ENCODE results near the gene CHPF2. TPM values are rescaled to one million over a fixed set of nuclear protein-coding genes. Genes with fewer than 3 reads are reported as not detected.

The CHPF2 gene
- polyA plus RNA-seq, 3 donors: 34.4 to 38.0 (median 36.0) TPM

- intact Hi-C loops (cut with micrococcal nuclease): no loop called here
- no peak overlapping the region for H3K27ac ChIP-seq (ENCODE audit: low read depth in 1 of 2, low read length in 2 of 2)
- no peaks in the 10 kb centered on the region for H3K27me3 ChIP-seq (ENCODE audit: control insufficient read depth in 2 of 2, insufficient read depth in 2 of 2, low read length in 2 of 2)
- TF ChIP-seq CTCF (IDR thresholded peaks at IDR 0.05): no peak
- no peaks in the 10 kb centered on the region for H3K79me2 ChIP-seq (ENCODE audit: insufficient read depth, low read length)
- no peak for DNase-seq
- no peak overlapping the region for H2AFZ ChIP-seq (ENCODE audit: insufficient read depth, low read depth, low read length, poor library complexity, severe bottlenecking)
- H3K9me3 ChIP-seq (replicated peaks in 1 of 2; ENCODE audit: control insufficient read depth in 1 of 2, insufficient read depth in 1 of 2, low read length in 2 of 2): no peaks in the 10 kb centered on the region
- H3K4me3 ChIP-seq (replicated peaks in 1 of 3; ENCODE audit: low read depth in 2 of 3, low read length in 3 of 3): no peak overlapping the region
- H3K36me3 Mint-ChIP-seq: peaks cover 29 to 33% of the 10 kb centered on the region in 2 donors
- H4K20me1 ChIP-seq (ENCODE audit: insufficient read depth, low read length): peaks cover 46% of the 10 kb centered on the region
- H3K27ac Mint-ChIP-seq: no peak overlapping the region
- 98% methylated on average over 5 of the region's 5 CpGs for WGBS (ENCODE audit: insufficient coverage)
- no peak overlapping the region for H3K4me2 ChIP-seq (replicated peaks; ENCODE audit: extremely low read depth, low read length, poor library complexity, severe bottlenecking)
- no peak overlapping the region for H3K4me3 Mint-ChIP-seq
- no peak overlapping the region for H3K9ac ChIP-seq (ENCODE audit: insufficient read depth, low read length, poor library complexity, severe bottlenecking)
- peaks cover 0 to 2% (median 0%) of the 10 kb centered on the region in 7 donors for H3K9me3 Mint-ChIP-seq
- H3K4me1 ChIP-seq (ENCODE audit: control insufficient read depth in 1 of 2, insufficient read depth in 2 of 2, low read length in 2 of 2): no peaks in the 10 kb centered on the region
- H3K36me3 ChIP-seq (replicated peaks in 1 of 2; ENCODE audit: control insufficient read depth in 1 of 2, insufficient read depth in 2 of 2, low read length in 2 of 2): peaks cover 4 to 20% of the 10 kb centered on the region in 2 donors
- peaks cover 3 to 6% (median 5%) of the 10 kb centered on the region in 3 donors for H3K27me3 Mint-ChIP-seq (ENCODE audit: low read depth in 3 of 3)
- H3K4me1 Mint-ChIP-seq: peaks cover 11% of the 10 kb centered on the region
Observed at GRCh38 chr7:151264615-151265014, 32.3 kb downstream of the CHPF2 start.

GRCh38 chr7:151265351-151265931 is 33.2 kb downstream of the CHPF2 start:
- H3K27ac Mint-ChIP-seq: no peak overlapping the region
- 95% methylated on average over 5 of the region's 9 CpGs for WGBS (ENCODE audit: insufficient coverage)

More at GRCh38 chr7:151265351-151265931, 33.2 kb downstream of the CHPF2 start:
- H3K4me1 ChIP-seq (ENCODE audit: control insufficient read depth in 1 of 2, insufficient read depth in 2 of 2, low read length in 2 of 2): peaks cover under 1% of the 10 kb centered on the region in 2 donors
- TF ChIP-seq CTCF (IDR thresholded peaks at IDR 0.05): no peak
- no peak for DNase-seq
- no peak overlapping the region for H2AFZ ChIP-seq (ENCODE audit: insufficient read depth, low read depth, low read length, poor library complexity, severe bottlenecking)
- no peaks in the 10 kb centered on the region for H3K79me2 ChIP-seq (ENCODE audit: insufficient read depth, low read length)
- H4K20me1 ChIP-seq (ENCODE audit: insufficient read depth, low read length): peaks cover 39% of the 10 kb centered on the region
- no peak overlapping the region for H3K4me2 ChIP-seq (replicated peaks; ENCODE audit: extremely low read depth, low read length, poor library complexity, severe bottlenecking)
- H3K36me3 ChIP-seq (replicated peaks in 1 of 2; ENCODE audit: control insufficient read depth in 1 of 2, insufficient read depth in 2 of 2, low read length in 2 of 2): peaks cover 7 to 29% of the 10 kb centered on the region in 2 donors
- no peaks in the 10 kb centered on the region for H3K9me3 ChIP-seq (replicated peaks in 1 of 2; ENCODE audit: control insufficient read depth in 1 of 2, insufficient read depth in 1 of 2, low read length in 2 of 2)
- H3K4me3 ChIP-seq (replicated peaks in 1 of 3; ENCODE audit: low read depth in 2 of 3, low read length in 3 of 3): no peak overlapping the region
- H3K9ac ChIP-seq (ENCODE audit: insufficient read depth, low read length, poor library complexity, severe bottlenecking): no peak overlapping the region
- Mint-ChIP-seq H3K4me3 (no peak overlapping the region), H3K4me1 (peaks cover 12% of the 10 kb centered on the region), H3K36me3 (peaks cover 37% of the 10 kb centered on the region in 2 donors), H3K27me3 (ENCODE audit: low read depth in 3 of 3) (peaks cover 2 to 3% (median 3%) of the 10 kb centered on the region in 3 donors), H3K9me3 (peaks cover 0 to 2% (median 0%) of the 10 kb centered on the region in 7 donors)
- intact Hi-C loops (cut with micrococcal nuclease): no loop called here
- no peaks in the 10 kb centered on the region for H3K27me3 ChIP-seq (ENCODE audit: control insufficient read depth in 2 of 2, insufficient read depth in 2 of 2, low read length in 2 of 2)
- H3K27ac ChIP-seq (ENCODE audit: low read depth in 1 of 2, low read length in 2 of 2): no peak overlapping the region

All from CD14-positive monocyte (primary cell).